Fibroblast of pulmonary artery (primary cell): ENCODE measurements around the gene CCDC15.

Experiments used
- DNase-seq: peaks from one replicate; pipeline ENCODE4 v3.0.0-alpha.2; 2010; ENCODE audit warnings: low read depth
- H3K4me3 ChIP-seq: replicated peaks from 2 replicates; pipeline ENCODE4 v1.5.1; 2011; ENCODE audit warnings: low read depth, mild to moderate bottlenecking, control low read depth, low read length, moderate library complexity
- TF ChIP-seq, protein P1 (sequence below): IDR thresholded peaks from 2 replicates; pipeline ENCODE4 v1.5.1; 2011; ENCODE audit warnings: mild to moderate bottlenecking, control low read depth, low read length, inconsistent platforms; ENCODE audit errors: missing control alignments

Gene CCDC15

DNA sequence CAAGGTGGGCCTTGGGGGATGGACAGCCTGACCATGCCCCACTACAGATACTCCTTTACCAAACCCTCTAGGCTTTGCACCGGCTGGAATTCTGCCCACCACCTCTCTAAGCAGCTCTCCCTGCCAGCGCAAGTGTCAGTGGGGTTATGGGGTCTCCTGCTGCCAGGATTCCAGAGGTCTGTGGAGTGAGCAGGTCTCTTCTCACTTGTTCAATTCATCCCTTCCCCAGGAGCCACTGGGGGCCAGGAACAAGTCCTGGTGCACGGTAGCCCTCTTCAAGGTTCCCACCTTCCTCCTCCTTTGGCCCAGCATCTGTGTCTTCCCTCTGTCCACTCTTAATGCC is 30.5 kb downstream of the CCDC15 start:
- no peak for DNase-seq
- H3K4me3 ChIP-seq: no peak overlapping the region
- TF ChIP-seq, protein P1, sequence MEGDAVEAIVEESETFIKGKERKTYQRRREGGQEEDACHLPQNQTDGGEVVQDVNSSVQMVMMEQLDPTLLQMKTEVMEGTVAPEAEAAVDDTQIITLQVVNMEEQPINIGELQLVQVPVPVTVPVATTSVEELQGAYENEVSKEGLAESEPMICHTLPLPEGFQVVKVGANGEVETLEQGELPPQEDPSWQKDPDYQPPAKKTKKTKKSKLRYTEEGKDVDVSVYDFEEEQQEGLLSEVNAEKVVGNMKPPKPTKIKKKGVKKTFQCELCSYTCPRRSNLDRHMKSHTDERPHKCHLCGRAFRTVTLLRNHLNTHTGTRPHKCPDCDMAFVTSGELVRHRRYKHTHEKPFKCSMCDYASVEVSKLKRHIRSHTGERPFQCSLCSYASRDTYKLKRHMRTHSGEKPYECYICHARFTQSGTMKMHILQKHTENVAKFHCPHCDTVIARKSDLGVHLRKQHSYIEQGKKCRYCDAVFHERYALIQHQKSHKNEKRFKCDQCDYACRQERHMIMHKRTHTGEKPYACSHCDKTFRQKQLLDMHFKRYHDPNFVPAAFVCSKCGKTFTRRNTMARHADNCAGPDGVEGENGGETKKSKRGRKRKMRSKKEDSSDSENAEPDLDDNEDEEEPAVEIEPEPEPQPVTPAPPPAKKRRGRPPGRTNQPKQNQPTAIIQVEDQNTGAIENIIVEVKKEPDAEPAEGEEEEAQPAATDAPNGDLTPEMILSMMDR: no peak

DNA sequence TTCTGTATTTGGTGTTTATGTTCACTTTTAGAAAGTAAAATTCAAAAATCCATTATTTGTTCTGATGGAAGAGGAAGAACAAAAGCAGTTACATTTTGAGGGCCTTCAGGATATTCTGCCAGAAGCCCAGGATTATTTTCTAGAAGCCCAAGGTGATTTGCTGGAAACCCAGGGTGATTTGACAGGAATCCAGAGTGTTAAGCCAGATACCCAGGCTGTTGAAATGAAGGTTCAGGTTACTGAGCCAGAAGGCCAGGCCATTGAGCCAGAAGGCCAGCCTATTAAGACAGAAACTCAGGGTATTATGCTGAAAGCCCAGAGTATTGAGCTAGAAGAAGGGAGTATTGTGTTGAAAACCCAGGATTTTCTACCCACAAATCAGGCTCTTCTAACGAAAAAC is 33.1 kb downstream of the CCDC15 start:
- no peak for DNase-seq
- no peak overlapping the region for H3K4me3 ChIP-seq
- TF ChIP-seq, protein P1: no peak

- no peak overlapping the region for H3K4me3 ChIP-seq
- TF ChIP-seq, protein P1: no peak
- DNase-seq: no peak
Measured at GRCh38 chr11:124988063-124988462, 34.1 kb downstream of the CCDC15 start.

DNA sequence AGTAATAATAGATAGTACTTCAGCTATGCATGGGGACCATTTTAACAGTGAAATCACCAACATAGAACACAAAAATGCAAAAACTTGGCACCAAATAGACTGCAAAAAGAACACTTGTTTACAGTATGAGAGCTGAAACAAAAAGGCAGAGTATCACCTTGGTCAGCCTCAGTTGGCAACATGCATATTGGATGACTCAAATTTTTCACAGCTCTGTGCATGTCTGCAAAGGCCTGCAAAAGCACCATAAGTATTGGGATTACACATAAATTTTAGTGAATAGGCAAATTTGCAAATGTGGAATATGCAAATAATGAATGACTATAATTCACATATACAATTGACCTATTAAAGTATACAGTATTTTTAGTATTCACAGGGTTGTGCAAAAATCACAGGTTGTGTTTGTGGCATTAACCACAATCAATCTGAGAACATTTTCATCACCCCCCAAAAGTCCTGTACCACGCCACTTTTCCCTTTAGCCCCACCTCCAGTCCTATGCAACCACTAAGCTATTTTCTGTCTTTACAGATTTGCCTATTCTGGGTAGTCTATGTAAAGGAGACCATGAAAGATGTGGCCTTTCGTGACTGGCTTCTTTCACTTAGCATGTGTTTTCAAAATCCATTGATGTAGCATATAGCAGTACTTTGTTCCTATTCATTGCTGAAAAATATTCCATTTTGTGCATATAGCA is 47.2 kb downstream of the CCDC15 start:
- H3K4me3 ChIP-seq: no peak overlapping the region
- TF ChIP-seq, protein P1: no peak
- DNase-seq: no peak

DNA sequence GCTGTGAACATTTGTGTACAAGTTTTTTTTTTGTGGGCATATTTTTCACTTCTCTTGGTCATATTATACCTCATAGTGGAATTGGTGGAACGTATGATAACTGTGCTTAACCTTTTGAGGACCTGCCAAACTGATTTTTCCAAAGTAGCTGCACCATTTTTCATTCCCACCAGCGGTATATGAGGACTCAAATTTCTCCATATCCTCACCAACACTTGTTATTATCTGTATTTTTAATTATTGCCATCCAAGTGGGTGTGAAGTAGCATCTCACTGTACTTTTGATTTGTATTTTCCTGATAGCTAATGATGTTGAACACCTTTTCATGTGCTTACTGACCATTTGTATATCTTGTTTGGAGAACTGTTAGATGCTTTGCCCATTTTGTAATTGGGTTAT is 47.8 kb downstream of the CCDC15 start:
- H3K4me3 ChIP-seq: no peak overlapping the region
- no peak for DNase-seq
- TF ChIP-seq, protein P1: no peak

GRCh38 chr11:125005491-125005890 is 51.5 kb downstream of the CCDC15 start:
- TF ChIP-seq, protein P1: no peak
- no peak for DNase-seq
- H3K4me3 ChIP-seq: no peak overlapping the region

DNA sequence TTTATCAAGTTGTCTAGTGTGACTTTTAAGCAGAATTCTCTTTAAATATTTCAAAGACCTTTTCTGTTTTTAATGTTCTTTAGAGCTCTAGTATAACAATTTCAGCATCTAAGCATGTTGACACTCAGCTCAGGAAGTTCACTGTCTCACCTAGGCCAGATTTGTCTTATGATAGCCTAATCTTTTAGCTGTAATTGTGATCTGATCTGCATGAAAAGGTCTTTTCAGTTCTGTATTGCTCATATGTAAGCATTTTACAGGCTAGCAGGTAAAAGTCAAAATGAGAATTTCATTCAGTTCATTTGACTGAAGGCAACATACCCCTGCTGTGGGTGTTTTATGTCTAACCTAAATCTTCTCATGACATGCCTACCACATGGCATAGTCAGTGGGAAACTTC is 62.4 kb downstream of the CCDC15 start:
- no peak for DNase-seq
- no peak overlapping the region for H3K4me3 ChIP-seq
- TF ChIP-seq, protein P1: no peak
